ENCODE measurements around the gene ADM. TPM values are rescaled to one million over a fixed set of nuclear protein-coding genes. Genes with fewer than 3 reads are reported as not detected.
A peak's percentile ranks its signal among the peaks of the same experiment; 100 is the strongest.

ADM gene
- total RNA-seq, 4 donors from 2014 or later = 8.0 to 69.1 (median 20.5) TPM

- WGBS, 2 donors = 48 to 49% methylated on average over 12 of the region's 12 CpGs
- no peaks in the 10 kb centered on the region for H3K9me3 ChIP-seq
- H3K27ac ChIP-seq = peak overlapping the region in 2 of 3 donors; percentile 18 to 64
- no peaks in the 10 kb centered on the region for H3K27me3 ChIP-seq
- DNase-seq = peak; percentile 89 to 91
- no peaks in the 10 kb centered on the region for H3K36me3 ChIP-seq
- no peak for TF ChIP-seq POLR2A (IDR thresholded peaks at IDR 0.05)
- no peak for TF ChIP-seq CTCF (IDR thresholded peaks at IDR 0.05)
- H3K4me1 ChIP-seq = peaks cover 46% of the 10 kb centered on the region in 2 donors
- no peak overlapping the region for H3K4me3 ChIP-seq (replicated peaks in 1 of 3)
- intact Hi-C loops (cut with DNase I) = loop anchor here (5.0 kb wide), 2 partner anchors 97 to 312 kb away; no protein-coding TSS in a partner anchor
Observed at GRCh38 chr11:10309163-10310093, 4.6 kb downstream of the ADM start.

- Histone ChIP-seq H3K4me1 (peaks cover 40 to 46% of the 10 kb centered on the region in 2 donors), H3K4me3 (replicated peaks in 1 of 3) (no peak overlapping the region), H3K27ac (peak overlapping the region in 1 of 3 donors; percentile 64), H3K36me3 (no peaks in the 10 kb centered on the region), H3K9me3 (no peaks in the 10 kb centered on the region), H3K27me3 (no peaks in the 10 kb centered on the region)
- 93 to 95% methylated on average over 3 of the region's 3 CpGs for WGBS, 2 donors
- TF ChIP-seq CTCF (IDR thresholded peaks at IDR 0.05) (no peak), POLR2A (IDR thresholded peaks at IDR 0.05) (no peak)
- intact Hi-C loops (cut with DNase I) = no loop called here
- DNase-seq = no peak
Observed at GRCh38 chr11:10310301-10310841, 5.5 kb downstream of the ADM start.

- 92 to 98% methylated on average over 2 of the region's 2 CpGs for WGBS, 2 donors
- Histone ChIP-seq H3K4me3 (replicated peaks in 1 of 3) (no peak overlapping the region), H3K4me1 (peaks cover 41 to 46% of the 10 kb centered on the region in 2 donors), H3K27me3 (no peaks in the 10 kb centered on the region), H3K27ac (no peak overlapping the region), H3K36me3 (no peaks in the 10 kb centered on the region), H3K9me3 (no peaks in the 10 kb centered on the region)
- intact Hi-C loops (cut with DNase I) = no loop called here
- TF ChIP-seq POLR2A (IDR thresholded peaks at IDR 0.05) = no peak
- no peak for TF ChIP-seq CTCF (IDR thresholded peaks at IDR 0.05)
- DNase-seq = no peak
Observed at GRCh38 chr11:10311802-10312201, 6.9 kb downstream of the ADM start.

GRCh38 chr11:10314199-10315072 lies 9.6 kb downstream of the ADM start:
- peaks cover 30 to 42% of the 10 kb centered on the region in 2 donors for H3K4me1 ChIP-seq
- DNase-seq = peak in 1 of 2 donors; percentile 26
- no peaks in the 10 kb centered on the region for H3K27me3 ChIP-seq
- 58 to 60% methylated on average over 8 of the region's 8 CpGs for WGBS, 2 donors
- H3K27ac ChIP-seq = no peak overlapping the region
- intact Hi-C loops (cut with DNase I) = no loop called here
- TF ChIP-seq POLR2A (IDR thresholded peaks at IDR 0.05) (no peak), CTCF (IDR thresholded peaks at IDR 0.05) (no peak)
- no peak overlapping the region for H3K4me3 ChIP-seq (replicated peaks in 1 of 3)
- H3K9me3 ChIP-seq = no peaks in the 10 kb centered on the region
- no peaks in the 10 kb centered on the region for H3K36me3 ChIP-seq

Data from thyroid gland (tissue), 4 donors.